Mesothelial cell of epicardium (in vitro differentiated cells): ENCODE results near the gene NUTF2. TPM values are rescaled to one million over a fixed set of nuclear protein-coding genes. Genes with fewer than 3 reads are reported as not detected.
A peak's percentile ranks its signal among the peaks of the same experiment; 100 is the strongest.

Source experiments
- DNase-seq, 2 experiments: peaks; one replicate each; pipeline ENCODE4 v3.0.0; 2021; ENCODE audit warnings: low spot score in 2 of 2; ENCODE audit not compliant: unreplicated experiment in 2 of 2
- H3K27ac Mint-ChIP-seq: 2 replicates; pipeline ENCODE4 v1.8.0; 2021; ENCODE audit warnings: mixed read lengths
- H3K27me3 Mint-ChIP-seq: 2 replicates; pipeline ENCODE4 v1.8.0; 2021; ENCODE audit warnings: low read depth, mixed read lengths
- H3K36me3 Mint-ChIP-seq: 2 replicates; pipeline ENCODE4 v1.8.0; 2021; ENCODE audit warnings: mixed read lengths
- H3K4me1 Mint-ChIP-seq: 2 replicates; pipeline ENCODE4 v1.8.0; 2021; ENCODE audit warnings: mixed read lengths
- H3K4me3 Mint-ChIP-seq: 2 replicates; pipeline ENCODE4 v1.8.0; 2021; ENCODE audit warnings: mild to moderate bottlenecking, moderate library complexity, mixed read lengths
- H3K9me3 Mint-ChIP-seq: 2 replicates; pipeline ENCODE4 v1.8.0; 2021; ENCODE audit warnings: mixed read lengths
- CTCF ChIP-seq: fragments of 200-600 bp; sonication (generic); IDR thresholded peaks from one replicate; pipeline ENCODE4 v1.5.0; 2021; ENCODE audit warnings: antibody characterized with exemption; ENCODE audit not compliant: unreplicated experiment
- total RNA-seq: library from RNA; stranded (reverse); gene quantifications from 3 replicates; pipeline ENCODE4 v1.2.1, GENCODE V29; 2021

The NUTF2 gene
- total RNA-seq, result 130 to 141 TPM (median 132 TPM) in 3 replicates

- peaks cover 3% of the 10 kb centered on the region for H3K36me3 Mint-ChIP-seq
- no peaks in the 10 kb centered on the region for H3K27me3 Mint-ChIP-seq
- DNase-seq, result peak; percentile 94 to 95
- H3K4me1 Mint-ChIP-seq, result peaks cover 46% of the 10 kb centered on the region
- peak within 1 kb of the TSS; percentile 81 for H3K4me3 Mint-ChIP-seq
- H3K9me3 Mint-ChIP-seq, result no peaks in the 10 kb centered on the region
- peak within 1 kb of the TSS; percentile 98 for H3K27ac Mint-ChIP-seq
- no peak for TF ChIP-seq CTCF
Measured at GRCh38 chr16:67846320-67847063, at the start of gene NUTF2. NUTF2 (plus strand) TSS chr16:67846933; CDS start chr16:67865131, 18,198 bp downstream.

- Mint-ChIP-seq H3K4me3 (no peak overlapping the region), H3K27ac (no peak overlapping the region), H3K36me3 (peaks cover 23% of the 10 kb centered on the region), H3K9me3 (no peaks in the 10 kb centered on the region), H3K27me3 (no peaks in the 10 kb centered on the region), H3K4me1 (peaks cover 12% of the 10 kb centered on the region)
- no peak for DNase-seq
- TF ChIP-seq CTCF, result no peak
Measured at GRCh38 chr16:67800338-67800926, 46.3 kb upstream of the NUTF2 start.

- Mint-ChIP-seq H3K27ac (no peak overlapping the region), H3K36me3 (peaks cover 22% of the 10 kb centered on the region), H3K27me3 (no peaks in the 10 kb centered on the region)
Measured at GRCh38 chr16:67801241-67801640, 45.5 kb upstream of the NUTF2 start.

GRCh38 chr16:67801883-67802282 is 44.9 kb upstream of the NUTF2 start:
- DNase-seq, result no peak
- no peak overlapping the region for H3K4me3 Mint-ChIP-seq
- peaks cover 12% of the 10 kb centered on the region for H3K4me1 Mint-ChIP-seq
- no peaks in the 10 kb centered on the region for H3K27me3 Mint-ChIP-seq
- TF ChIP-seq CTCF, result no peak
- H3K27ac Mint-ChIP-seq, result no peak overlapping the region
- no peaks in the 10 kb centered on the region for H3K9me3 Mint-ChIP-seq
- H3K36me3 Mint-ChIP-seq, result peaks cover 18% of the 10 kb centered on the region

More at GRCh38 chr16:67801241-67801640, 45.5 kb upstream of the NUTF2 start:
- no peak for TF ChIP-seq CTCF
- Mint-ChIP-seq H3K4me3 (no peak overlapping the region), H3K4me1 (peaks cover 17% of the 10 kb centered on the region), H3K9me3 (no peaks in the 10 kb centered on the region)
- no peak for DNase-seq

GRCh38 chr16:67803894-67804293 is 42.8 kb upstream of the NUTF2 start:
- H3K4me3 Mint-ChIP-seq, result peak overlapping the region; percentile 34
- H3K27ac Mint-ChIP-seq, result no peak overlapping the region
- H3K27me3 Mint-ChIP-seq, result no peaks in the 10 kb centered on the region
- no peak for DNase-seq
- no peak for TF ChIP-seq CTCF
- peaks cover 18% of the 10 kb centered on the region for H3K4me1 Mint-ChIP-seq
- no peaks in the 10 kb centered on the region for H3K9me3 Mint-ChIP-seq
- peaks cover 10% of the 10 kb centered on the region for H3K36me3 Mint-ChIP-seq
